HEK293T (cell line): ENCODE data around the gene GRID1.

Experiments used
- ARNT ChIP-seq: fragments of 450-650 bp; IDR thresholded peaks from 2 replicates; pipeline ENCODE4 v1.6.1; 2017; ENCODE audit warnings: mild to moderate bottlenecking
- BHLHE40 ChIP-seq: fragments of 450-650 bp; IDR thresholded peaks from 2 replicates; pipeline ENCODE4 v1.6.1; 2016; ENCODE audit warnings: mild to moderate bottlenecking, moderate library complexity, borderline replicate concordance
- CTBP1 ChIP-seq: fragments of 450-650 bp; IDR thresholded peaks from 2 replicates; pipeline ENCODE4 v1.6.1; 2016; ENCODE audit warnings: borderline replicate concordance
- FOXA1 ChIP-seq: fragments of 450-650 bp; IDR thresholded peaks from 2 replicates; pipeline ENCODE4 v1.6.1; 2016; ENCODE audit warnings: mild to moderate bottlenecking
- FOXK2 ChIP-seq: fragments of 450-650 bp; IDR thresholded peaks from 2 replicates; pipeline ENCODE4 v1.6.1; 2016; ENCODE audit warnings: mild to moderate bottlenecking
- FOXM1 ChIP-seq: fragments of 450-650 bp; IDR thresholded peaks from 2 replicates; pipeline ENCODE4 v1.6.1; 2017; ENCODE audit warnings: mild to moderate bottlenecking, borderline replicate concordance
- HDGF ChIP-seq: fragments of 450-650 bp; IDR thresholded peaks from 2 replicates; pipeline ENCODE4 v1.6.1; 2017; ENCODE audit warnings: antibody characterized with exemption, borderline replicate concordance
- L3MBTL2 ChIP-seq: fragments of 450-650 bp; conservative IDR thresholded peaks from 2 replicates; pipeline ENCODE4 v1.6.1; 2016; ENCODE audit warnings: mild to moderate bottlenecking
- NFRKB ChIP-seq: fragments of 450-650 bp; IDR thresholded peaks from 2 replicates; pipeline ENCODE4 v1.6.1; 2016; ENCODE audit warnings: mild to moderate bottlenecking, moderate library complexity
- SP1 ChIP-seq: fragments of 450-650 bp; IDR thresholded peaks from 2 replicates; pipeline ENCODE4 v1.6.1; 2017
- SUZ12 ChIP-seq: fragments of 450-650 bp; IDR thresholded peaks from 2 replicates; pipeline ENCODE4 v1.6.1; 2016; ENCODE audit warnings: mild to moderate bottlenecking
- TARDBP ChIP-seq: fragments of 450-650 bp; IDR thresholded peaks from 2 replicates; pipeline ENCODE4 v1.6.1; 2016
- TF ChIP-seq, protein P1 (sequence below): fragments of 450-650 bp; IDR thresholded peaks from 2 replicates; pipeline ENCODE4 v1.6.1; 2016

GRCh38 chr10:86295791-86296190, 70.8 kb downstream of the GRID1 start:
- TF ChIP-seq NFRKB = no peak
- TF ChIP-seq FOXK2 = no peak
- no peak for TF ChIP-seq SP1
- TF ChIP-seq HDGF = no peak
- TF ChIP-seq TARDBP = no peak
- TF ChIP-seq FOXA1 = no peak
- no peak for TF ChIP-seq CTBP1
- TF ChIP-seq FOXM1 = no peak
- TF ChIP-seq BHLHE40 = no peak
- TF ChIP-seq L3MBTL2 = no peak
- TF ChIP-seq, protein P1, sequence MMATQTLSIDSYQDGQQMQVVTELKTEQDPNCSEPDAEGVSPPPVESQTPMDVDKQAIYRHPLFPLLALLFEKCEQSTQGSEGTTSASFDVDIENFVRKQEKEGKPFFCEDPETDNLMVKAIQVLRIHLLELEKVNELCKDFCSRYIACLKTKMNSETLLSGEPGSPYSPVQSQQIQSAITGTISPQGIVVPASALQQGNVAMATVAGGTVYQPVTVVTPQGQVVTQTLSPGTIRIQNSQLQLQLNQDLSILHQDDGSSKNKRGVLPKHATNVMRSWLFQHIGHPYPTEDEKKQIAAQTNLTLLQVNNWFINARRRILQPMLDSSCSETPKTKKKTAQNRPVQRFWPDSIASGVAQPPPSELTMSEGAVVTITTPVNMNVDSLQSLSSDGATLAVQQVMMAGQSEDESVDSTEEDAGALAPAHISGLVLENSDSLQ = no peak
- TF ChIP-seq SUZ12 = no peak
- TF ChIP-seq ARNT = no peak
